Retinal pigment epithelial cell (primary cell): ENCODE measurements around the gene BAG3.

Experiments
- DNase-seq: peaks from one replicate; pipeline ENCODE4 v3.0.0-alpha.2; 2010; ENCODE audit warnings: low read depth
- H3K4me3 ChIP-seq: 2 replicates; pipeline ENCODE4 v1.5.1; 2011; ENCODE audit warnings: mild to moderate bottlenecking, low read length, control low read depth, moderate library complexity
- CTCF ChIP-seq: conservative IDR thresholded peaks from 2 replicates; pipeline ENCODE4 v1.5.1; 2011; ENCODE audit warnings: low read depth, low read length, control low read depth, inconsistent platforms

BAG3 gene

GRCh38 chr10:119693262-119693957 lies 42.2 kb downstream of the BAG3 start:
- DNase-seq: no peak
- H3K4me3 ChIP-seq: no peak overlapping the region
- no peak for TF ChIP-seq CTCF

DNA sequence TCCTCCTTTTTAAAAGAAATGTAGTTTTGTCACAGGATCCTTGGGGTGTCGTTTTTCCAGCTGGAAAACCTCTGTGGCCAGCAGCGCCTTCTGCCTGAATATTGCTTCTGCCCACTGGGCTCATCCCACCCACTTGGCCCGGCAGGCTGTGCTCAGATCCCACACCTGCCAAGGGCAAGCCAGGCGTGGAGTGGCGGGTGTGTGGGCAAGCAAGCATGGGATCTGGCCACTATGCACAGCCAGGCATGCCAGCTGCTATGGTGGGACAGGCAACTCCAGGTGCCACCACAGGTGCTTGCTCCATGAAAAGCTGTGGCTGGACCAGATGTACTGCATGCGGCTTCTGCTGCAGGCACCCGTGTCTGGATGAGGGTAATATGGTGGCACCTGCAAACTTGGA lies 43.4 kb downstream of the BAG3 start:
- TF ChIP-seq CTCF: no peak
- H3K4me3 ChIP-seq: no peak overlapping the region
- DNase-seq: no peak

GRCh38 chr10:119700321-119700954 lies 49.3 kb downstream of the BAG3 start:
- H3K4me3 ChIP-seq: no peak overlapping the region
- TF ChIP-seq CTCF: no peak
- no peak for DNase-seq

GRCh38 chr10:119701861-119702260 lies 50.7 kb downstream of the BAG3 start:
- TF ChIP-seq CTCF: no peak
- peak; percentile 84 for DNase-seq
- H3K4me3 ChIP-seq: no peak overlapping the region

DNA sequence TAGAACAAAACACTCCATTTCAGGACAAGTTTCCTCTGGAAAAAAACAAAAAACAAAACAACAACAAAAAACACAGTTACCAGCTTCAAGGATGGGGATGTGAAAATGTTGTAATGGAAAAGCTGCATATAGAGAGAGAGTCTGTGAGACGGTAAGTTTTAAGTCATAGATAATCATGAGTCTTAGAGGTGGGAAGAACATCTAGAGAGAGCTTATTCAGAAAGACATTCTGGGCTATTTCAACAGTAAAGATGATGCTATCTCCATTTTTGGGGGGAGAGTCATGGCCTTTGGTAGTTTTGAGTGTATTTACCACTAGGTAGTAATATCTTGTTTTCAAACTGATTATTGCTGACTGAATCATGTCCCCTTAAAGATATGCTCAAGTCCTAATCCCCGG lies 51.4 kb downstream of the BAG3 start:
- DNase-seq: no peak
- H3K4me3 ChIP-seq: no peak overlapping the region
- no peak for TF ChIP-seq CTCF

- no peak for TF ChIP-seq CTCF
- H3K4me3 ChIP-seq: no peak overlapping the region
- no peak for DNase-seq
Measured at GRCh38 chr10:119703903-119704508, 52.8 kb downstream of the BAG3 start.

- H3K4me3 ChIP-seq: no peak overlapping the region
- no peak for DNase-seq
- TF ChIP-seq CTCF: no peak
Measured at GRCh38 chr10:119705434-119705831, 54.3 kb downstream of the BAG3 start.
